ENCODE data around the gene MAPK8IP2.
"Not testable (repeated sequence)": the region's sequence is repeated elsewhere in the genome, so short reads cannot be mapped to it uniquely, and the experiment has no call there.

Gene MAPK8IP2

DNA sequence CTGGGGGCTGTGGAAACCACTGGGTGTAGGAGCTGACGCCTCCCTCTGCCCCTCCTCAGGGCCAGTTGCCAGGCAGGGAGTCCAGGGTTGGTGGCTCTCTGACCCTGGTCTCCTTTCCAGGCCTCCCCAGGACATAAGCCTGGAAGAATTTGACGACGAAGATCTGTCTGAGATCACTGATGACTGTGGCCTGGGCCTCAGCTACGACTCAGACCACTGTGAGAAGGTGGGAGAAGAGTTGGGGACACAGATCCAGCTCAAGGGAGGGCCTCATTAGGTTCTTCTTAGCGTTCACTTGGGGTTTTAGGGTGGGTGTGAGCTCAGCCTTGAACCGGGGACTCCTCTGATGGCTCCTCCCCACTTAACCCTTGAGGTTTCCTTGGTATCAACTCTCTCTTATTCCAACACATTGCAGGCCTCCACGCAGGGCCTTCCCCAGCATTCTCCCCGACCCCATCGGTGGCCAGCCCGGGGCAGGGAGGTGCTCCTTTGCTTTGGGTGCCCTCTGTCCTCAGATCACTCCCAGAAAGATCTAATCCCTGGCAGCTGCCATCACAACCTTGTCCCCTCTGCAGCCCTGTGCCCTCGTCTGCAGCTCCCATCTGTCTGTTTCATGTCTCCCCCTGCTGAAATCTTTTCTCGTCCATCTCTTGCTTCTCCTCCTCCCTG, 1.2 kb downstream of the MAPK8IP2 start:
- DNase-seq: no peak

DNA sequence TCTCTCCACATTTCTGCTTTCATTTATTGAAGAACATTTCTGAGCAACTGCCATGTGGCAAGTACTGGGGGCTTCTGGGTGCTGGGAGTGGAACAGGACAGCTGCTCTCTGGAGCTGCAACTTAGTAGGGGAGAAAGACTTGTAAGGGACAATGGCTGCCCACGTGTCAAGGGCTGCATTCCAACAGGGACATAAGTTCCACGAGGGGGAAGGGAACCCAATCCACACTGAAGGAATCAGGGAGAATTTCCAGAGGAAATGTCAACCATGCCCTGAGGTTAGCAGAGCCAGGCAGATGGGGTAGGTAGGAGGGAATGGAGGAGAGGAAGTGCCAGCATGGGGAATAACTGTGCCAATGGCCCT, 1.7 kb downstream of the MAPK8IP2 start:
- DNase-seq: no peak

DNA sequence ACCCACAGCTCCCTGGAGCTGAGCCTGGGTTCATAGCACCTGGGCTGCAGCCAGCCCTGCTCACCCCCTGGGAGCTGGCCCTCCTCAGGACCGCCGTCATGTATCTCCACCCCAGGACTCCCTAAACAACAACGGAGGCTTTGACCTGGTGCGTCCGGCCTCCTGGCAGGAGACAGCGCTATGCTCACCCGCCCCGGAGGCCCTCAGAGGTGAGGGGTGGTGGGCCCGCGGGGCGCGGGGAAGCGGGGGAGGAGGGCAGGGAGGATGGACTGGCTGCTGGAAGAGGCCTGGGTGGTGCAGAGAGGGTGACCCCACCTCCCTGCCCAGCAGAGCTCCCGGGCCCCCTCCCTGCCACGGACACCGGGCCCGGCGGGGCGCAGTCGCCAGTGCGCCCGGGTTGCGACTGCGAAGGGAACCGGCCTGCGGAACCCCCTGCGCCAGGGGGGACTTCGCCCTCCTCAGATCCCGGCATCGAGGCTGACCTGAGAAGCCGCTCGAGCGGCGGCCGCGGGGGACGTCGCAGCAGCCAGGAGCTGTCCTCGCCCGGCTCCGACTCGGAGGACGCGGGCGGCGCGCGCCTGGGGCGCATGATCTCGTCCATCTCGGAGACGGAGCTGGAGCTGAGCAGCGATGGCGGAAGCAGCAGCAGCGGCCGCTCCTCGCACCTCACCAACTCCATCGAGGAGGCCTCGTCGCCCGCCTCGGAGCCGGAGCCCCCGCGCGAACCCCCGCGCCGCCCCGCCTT, 3.1 kb downstream of the MAPK8IP2 start:
- no peak for DNase-seq

DNA sequence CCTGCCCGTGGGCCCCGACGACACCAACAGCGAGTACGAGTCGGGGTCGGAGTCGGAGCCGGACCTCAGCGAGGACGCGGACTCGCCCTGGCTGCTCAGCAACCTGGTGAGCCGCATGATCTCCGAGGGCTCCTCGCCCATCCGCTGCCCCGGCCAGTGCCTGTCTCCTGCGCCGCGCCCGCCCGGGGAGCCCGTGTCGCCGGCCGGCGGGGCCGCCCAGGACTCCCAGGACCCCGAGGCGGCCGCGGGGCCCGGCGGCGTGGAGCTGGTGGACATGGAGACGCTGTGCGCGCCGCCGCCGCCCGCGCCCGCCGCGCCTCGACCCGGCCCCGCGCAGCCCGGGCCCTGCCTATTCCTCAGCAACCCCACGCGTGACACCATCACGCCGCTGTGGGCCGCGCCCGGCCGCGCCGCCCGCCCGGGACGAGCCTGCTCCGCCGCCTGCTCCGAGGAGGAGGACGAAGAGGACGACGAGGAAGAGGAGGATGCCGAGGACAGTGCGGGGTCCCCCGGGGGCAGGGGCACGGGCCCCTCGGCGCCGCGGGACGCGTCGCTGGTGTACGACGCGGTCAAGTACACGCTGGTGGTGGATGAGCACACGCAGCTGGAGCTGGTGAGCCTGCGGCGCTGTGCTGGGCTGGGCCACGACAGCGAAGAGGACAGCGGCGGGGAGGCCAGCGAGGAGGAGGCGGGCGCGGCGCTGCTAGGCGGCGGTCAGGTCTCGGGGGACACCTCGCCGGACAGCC, 3.8 kb downstream of the MAPK8IP2 start:
- no peak for DNase-seq

DNA sequence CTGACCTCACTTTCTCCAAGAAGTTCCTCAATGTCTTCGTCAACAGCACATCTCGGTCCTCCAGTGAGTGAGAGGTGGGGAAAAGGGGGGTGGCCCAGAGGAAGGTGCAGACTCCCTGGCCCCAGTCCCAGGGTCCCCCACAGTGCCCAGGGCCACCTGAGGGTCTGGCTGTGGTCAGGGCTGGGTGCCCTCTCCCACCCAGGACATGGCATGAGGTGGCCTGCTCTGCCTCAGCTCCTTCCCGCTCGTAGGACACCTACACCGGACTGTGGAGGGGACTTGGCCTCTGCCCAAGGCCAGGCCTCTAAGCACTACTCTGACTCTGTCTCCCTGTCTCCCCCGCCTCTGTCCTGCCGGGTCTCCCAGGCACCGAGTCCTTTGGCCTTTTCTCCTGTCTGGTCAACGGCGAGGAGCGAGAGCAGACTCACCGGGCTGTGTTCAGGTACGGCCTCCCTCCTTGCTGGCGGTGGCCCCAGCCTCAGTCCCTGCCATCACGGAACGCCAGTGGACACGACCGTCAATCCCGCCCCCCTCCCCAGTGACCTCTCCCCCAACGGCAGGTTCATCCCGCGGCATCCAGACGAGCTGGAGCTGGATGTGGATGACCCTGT, 4.5 kb downstream of the MAPK8IP2 start:
- no peak for DNase-seq

DNA sequence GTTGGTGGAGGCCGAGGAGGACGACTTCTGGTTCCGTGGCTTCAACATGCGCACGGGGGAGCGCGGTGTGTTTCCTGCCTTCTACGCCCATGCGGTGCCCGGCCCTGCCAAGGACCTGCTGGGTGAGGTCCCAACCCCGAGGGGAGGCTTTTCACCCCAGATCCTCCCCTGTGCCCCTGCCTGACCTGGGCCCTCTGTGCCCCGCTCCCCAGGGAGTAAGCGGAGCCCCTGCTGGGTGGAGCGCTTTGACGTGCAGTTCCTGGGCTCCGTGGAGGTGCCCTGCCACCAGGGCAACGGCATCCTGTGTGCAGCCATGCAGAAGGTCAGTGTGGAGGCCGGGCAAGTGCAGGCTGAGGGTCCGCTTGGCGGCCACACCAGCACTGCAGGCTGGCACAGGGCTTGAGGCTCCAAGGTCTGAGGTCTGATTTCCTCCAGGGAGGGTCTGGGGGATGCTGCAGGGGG, 5.1 kb downstream of the MAPK8IP2 start:
- DNase-seq: no peak

DNA sequence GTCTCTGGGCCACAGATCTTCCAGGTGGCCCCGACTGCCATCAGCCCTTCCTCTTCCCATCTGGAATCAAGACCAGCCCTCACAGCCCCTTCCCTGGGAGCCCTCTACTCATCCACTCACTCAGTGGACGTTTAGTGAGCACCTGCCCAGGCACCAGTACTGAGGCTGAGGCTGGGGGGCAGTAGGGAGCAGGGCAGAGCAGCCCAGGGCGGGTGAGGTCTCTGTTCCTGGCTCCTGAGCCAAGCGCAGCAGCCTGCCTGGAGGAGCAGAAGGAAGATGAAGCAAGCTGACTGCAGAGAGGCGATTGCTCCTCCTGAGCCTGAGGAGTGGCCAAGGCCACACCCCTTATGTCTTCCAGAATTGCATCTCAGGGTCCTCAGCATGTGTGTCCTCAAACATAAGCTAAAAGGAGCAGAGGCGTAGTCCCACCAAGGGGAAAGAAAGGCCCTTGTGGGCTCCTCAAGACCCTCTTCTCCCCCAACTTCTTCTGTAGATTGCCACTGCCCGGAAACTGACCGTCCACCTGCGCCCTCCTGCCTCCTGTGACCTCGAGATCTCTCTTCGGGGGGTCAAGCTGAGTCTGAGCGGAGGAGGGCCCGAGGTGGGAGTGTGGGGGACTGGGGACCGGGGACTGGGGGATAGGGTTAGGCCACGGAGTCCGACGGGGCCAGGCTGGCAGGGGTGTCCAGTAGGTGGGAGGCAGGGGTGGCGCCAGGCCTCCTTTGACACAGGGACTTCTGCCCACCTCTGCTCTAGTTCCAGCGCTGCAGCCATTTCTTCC, 5.8 kb downstream of the MAPK8IP2 start:
- no peak for DNase-seq

DNA sequence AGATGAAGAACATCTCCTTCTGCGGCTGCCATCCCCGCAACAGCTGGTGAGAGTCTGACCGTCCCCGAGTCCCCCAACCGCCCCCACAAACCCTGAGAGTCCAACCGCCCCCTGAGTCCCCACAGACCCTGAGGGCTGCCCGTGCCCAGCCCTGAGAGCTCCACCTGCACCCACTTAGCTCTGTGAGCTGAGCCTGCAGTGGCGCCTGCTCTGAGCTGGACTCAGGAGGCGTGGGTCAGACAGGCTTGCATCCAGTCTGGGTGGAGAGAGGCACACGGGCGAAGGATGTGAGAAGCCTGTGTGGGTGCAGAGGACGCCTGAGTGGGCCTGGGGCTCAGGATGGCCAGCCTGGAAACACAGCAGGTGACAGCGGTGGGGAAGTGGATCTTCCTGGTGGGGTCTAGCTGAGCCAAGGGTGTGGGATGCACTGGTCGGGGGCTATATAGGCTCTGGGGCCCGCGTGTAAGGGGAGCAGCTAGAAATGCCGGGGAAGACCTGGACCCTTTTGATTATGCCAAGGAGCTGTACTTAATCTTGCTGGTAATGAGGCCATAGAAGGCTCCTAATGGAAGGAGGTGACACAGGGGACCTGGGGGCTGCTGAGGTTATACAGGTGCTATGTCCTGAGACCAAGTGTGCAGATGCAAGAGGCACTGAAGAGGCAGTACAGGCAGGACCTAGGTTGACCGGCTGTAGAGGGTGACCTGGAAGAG, 6.5 kb downstream of the MAPK8IP2 start:
- no peak for DNase-seq

DNA sequence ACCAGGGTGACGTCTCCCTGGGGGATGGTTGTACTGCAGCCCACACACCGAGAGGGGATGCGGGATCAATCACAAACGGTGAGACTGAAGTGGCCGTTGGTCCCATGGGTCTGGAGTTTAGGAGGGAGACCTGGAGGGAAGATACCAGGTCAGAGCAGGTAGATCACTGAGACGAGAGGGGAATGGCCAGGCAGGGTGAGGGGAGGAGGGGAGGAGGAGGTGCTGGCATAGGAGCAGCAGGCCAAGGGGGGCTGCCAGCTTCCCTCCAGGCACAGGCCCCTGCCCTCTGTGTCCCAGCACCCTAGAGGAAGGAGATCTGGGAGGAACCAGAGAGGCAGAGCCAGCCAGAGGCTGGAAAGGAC, 7.0 kb downstream of the MAPK8IP2 start:
- no peak for DNase-seq

DNA sequence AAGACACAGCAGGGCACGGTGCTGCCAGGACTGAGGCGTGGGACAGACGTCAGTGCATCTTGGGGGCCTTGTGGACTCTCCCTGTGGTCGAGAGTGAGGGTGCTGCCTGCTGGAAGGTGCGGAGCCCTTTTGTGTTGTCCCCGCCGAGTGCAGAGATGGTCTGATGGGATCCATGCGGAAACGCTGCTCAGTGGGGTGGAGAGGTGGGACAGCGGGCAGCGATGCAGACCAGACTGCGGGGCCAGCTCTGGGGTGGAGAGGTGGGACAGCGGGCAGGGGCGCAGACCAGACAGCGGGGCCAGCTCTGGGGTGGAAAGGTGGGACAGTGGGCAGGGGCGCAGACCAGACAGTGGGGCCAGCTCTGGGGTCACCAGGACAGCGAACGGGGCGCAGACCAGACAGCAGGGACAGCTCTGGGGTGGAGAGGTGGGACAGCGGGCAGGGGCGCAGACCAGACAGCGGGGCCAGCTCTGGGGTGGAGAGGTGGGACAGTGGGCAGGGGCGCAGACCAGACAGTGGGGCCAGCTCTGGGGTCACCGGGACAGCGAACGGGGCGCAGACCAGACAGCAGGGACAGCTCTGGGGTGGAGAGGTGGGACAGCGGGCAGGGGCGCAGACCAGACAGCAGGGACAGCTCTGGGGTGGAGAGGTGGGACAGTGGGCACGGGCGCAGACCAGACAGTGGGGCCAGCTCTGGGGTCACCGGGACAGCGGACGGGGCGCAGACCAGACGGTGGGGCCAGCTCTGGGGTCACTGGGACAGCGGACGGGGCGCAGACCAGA, 7.7 kb downstream of the MAPK8IP2 start:
- DNase-seq: not testable (repeated sequence)

DNA sequence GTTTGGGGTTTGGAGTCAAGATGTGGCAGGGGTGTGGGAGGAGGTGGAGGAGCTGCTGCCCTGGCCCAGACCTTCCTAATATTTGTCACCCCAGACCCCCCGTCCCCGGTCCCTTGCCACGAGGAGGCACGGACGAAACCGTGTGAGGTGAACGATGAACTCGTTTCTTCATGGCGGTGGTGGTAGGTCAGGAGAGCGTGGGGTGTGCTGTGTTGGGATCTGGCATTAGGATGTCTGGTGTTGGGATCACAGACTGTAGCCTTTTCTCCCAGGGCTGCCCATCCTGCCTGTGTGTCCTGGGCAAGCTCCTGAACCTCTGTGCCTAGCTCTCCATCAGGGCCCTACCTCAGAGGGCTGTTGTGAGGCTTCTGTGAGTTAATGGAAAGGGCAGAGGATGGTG, 8.4 kb downstream of the MAPK8IP2 start:
- no peak for DNase-seq

DNA sequence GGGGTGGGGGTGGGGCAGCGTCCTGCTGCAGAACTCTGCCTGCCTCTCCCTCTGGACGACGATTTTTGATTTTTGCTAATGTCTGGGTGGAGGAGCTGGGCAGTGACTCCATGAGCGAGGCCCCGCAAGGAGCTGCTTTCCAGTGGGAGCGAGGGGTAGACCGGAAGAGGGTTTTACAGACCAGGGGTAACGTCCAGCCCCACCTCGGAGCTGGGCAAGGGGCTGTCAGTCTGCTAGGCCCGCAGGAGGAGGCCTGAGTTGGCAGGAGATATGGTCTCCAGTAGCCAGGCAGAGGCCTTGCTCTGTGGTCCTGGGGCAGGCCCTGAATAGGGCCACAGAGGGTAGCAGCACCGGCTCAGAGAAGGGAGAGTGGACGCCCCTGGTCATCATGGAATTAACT, 9.0 kb downstream of the MAPK8IP2 start:
- no peak for DNase-seq

DNA sequence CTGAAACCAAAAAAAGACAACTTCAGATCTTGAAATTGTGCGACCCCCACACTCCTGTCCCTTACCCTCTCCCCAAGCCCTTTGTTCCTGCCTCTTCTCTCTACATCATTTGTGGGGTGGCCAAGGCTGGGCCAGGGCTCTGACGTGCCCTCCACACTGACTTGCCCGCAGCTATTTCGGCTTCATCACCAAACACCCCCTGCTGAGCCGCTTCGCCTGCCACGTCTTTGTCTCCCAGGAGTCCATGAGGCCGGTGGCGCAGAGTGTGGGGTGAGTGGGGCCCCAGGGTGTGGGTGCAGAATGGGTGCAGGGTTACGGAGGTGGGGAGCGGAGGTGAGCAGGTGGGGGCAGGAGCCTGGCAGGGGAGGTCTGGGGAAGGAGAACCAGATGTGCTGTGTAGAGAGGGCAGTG, 9.5 kb downstream of the MAPK8IP2 start:
- no peak for DNase-seq

DNA sequence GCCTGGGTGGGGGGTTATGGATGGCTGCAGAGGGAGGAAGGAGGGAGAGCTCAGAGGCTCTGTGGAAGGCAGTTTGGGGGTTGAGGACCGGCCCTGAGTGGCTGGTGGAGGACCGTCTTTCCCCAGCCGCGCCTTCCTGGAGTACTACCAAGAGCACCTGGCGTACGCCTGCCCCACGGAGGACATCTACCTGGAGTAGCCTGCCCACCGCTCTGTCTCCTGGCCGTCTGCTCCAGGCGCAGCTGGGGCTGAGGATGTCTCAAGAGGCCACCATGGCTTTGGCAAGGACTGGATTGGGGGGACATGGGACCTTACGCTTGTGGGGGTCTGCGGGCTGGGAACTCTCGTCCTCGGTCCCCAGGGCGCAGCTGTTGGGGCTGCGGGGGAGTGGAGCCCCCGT, 10.0 kb downstream of the MAPK8IP2 start:
- no peak for DNase-seq

DNA sequence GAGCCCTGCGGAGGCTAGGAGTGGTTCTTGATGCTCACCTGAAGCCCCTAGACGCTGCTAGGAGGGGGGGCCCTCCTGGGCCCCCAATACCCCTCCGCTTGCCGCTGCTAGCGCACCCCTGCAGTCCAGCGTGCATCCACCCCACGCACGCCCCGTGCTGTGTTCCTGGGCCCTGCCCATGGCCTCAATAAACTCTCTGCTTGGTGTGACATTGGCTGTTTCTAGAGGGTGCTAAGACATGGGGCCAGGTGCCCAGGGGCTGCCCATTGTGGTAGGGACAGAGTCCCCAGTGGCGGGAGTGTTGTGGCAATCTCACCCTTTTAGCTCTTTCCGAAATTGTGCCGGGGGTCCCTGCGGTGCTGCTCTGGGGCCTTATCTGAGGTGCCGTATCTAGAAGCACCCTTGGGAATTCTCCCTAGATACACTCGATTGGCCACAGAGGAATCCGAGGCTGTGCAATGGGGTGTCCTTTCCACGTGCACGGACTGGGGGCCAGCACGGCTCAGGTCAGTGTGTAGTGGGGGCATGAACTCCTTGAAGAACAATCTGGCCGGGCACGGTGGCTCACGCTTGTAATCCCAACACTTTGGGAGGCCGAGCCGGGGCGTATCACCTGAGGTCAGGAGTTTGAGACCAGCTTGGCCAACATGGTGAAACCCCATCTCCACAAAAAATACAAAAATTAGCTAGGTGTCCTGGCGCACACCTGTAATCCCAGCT, 10.9 kb downstream of the MAPK8IP2 start:
- DNase-seq: no peak

DNA sequence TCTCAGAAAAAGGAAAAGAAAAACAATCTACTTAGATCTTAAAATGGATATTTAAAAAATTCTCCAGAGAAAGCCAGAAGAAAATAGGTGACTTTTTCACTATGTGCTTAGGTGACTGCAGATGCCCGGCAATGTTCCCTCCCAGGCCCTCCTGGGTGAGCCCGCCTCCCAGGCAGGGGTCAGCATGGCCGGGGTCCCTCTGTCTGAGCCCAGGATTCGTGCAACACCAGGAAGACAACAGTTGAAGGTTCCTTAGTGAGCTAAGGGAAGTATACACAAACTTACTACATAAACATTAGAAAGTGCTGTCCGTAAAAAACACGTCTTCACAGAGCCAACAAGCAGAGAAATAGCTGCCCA, 11.6 kb downstream of the MAPK8IP2 start:
- DNase-seq: no peak

DNA sequence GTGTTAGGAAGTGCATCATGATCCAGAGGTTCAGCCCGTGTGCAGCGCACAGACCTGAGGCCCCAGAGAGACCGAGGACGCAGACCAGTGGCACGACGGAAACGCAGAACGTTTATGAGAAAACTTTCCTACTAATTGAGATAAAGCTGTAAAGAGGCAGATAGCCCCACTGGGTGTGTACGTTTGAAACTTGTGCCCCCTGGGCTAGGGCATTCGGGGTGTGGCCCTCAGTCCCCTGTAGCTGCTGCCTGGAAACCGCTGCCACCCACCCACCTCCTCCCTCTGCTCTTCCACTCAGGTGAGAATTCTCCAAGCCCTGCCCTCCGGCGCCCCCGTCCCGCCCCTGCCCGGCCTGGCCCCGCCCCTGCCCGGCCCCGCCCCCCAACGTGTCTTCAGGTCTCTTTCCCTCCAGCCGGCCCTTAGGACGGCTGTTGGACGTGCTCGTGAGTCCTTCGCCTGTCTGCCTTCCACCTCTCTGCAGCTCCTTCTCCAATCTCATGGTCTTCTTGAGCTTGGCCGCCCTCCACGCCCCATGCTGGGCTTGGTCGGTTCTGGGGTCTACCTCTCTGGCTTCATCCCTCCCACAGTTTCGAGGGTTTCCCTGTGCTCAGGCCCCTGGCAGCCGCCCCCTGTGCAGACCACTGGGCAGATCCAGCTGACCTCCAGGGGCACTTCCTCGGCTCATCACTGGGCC, 12.1 kb downstream of the MAPK8IP2 start:
- DNase-seq: peak; percentile 5

DNA sequence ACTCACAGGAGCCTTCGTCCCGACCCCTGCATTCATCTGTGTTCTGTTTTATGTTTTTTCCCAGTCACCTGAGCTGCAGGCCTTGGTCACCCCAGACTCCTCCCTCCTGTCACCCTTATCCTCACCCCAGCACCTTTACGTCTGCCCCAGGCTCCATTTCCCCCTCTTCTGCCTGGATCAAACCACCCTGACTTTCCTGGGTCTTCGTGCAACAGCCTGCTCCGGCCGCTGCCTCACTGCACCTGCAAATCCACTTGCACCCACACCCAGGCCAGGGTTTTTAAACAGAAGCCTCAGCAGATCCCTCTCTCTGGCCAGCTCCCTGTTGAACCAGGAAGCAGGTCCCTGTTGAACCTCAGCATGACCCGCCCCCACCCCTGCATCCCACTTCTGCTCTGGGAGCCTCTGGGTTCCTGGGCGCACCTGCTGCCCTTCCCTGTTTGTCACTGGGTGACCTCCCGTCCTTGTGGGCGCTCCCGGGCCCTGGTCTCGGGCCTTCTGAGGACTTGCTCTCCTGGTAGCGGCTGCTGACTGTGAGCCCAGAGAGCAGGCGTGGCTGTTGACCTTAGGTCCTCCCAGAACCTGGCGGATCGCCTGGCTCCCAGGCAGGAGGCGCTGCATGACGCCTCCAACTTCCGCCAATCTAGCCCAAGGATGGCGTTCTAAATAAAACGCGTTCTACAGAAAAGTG, 12.8 kb downstream of the MAPK8IP2 start:
- DNase-seq: no peak

DNA sequence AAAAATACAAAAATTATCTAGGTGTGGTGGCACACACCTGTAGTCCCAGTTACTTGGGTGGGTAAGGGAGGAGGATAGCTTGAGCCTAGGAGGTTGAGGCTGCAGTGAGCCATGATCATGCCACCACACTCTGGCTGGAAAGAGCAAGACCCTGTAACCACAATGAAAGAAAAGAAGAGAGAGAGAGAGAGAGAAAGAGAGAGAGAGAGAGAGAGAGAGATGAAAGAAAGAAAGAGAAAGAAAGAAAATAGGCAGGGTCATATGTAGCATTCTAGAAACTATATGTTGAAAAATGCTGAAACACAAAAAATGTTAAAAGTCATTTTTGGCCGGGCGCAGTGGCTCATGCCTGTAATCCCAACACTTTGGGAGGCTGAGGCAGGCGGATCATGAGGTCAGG, 13.7 kb downstream of the MAPK8IP2 start:
- DNase-seq: not testable (repeated sequence)

All from NCI-H146 (cell line).